Measurements from ENCODE around the gene DESI2.

The DESI2 gene

GRCh38 chr1:244709476-244710368, 56.8 kb downstream of the DESI2 start:
- peak overlapping the region; percentile 29 for H3K9ac ChIP-seq (ENCODE audit: low read length)
- H3F3A ChIP-seq (ENCODE audit: insufficient read depth), result peaks cover 52% of the 10 kb centered on the region
- H4K20me1 ChIP-seq (ENCODE audit: low read depth, low read length), result no peaks in the 10 kb centered on the region
- no peaks in the 10 kb centered on the region for H3K9me3 ChIP-seq (ENCODE audit: insufficient read depth, low read length)
- peak overlapping the region; percentile 83 for H3K27ac ChIP-seq (ENCODE audit: low read depth, low read length)
- H3K4me2 ChIP-seq (ENCODE audit: low read depth, low read length, poor library complexity, severe bottlenecking), result peak overlapping the region; percentile 39
- TF ChIP-seq EZH2phosphoT487 (conservative IDR thresholded peaks at IDR 0.05; ENCODE audit: low read length) (no peak), CTCF (IDR thresholded peaks at IDR 0.05; ENCODE audit: insufficient read depth, low read length, poor library complexity, severe bottlenecking) (no peak)
- no peaks in the 10 kb centered on the region for H3K79me2 ChIP-seq (ENCODE audit: insufficient read depth, low read length)
- H2AFZ ChIP-seq (ENCODE audit: low read depth, low read length, severe bottlenecking), result no peak overlapping the region
- peaks cover 14% of the 10 kb centered on the region; the same call in 1 of the 2 replicates for H3K36me3 ChIP-seq (ENCODE audit: low read length)
- peak overlapping the region; percentile 11 for H3K4me3 ChIP-seq (ENCODE audit: insufficient read depth, low read length, poor library complexity, severe bottlenecking)
- no peaks in the 10 kb centered on the region for H3K27me3 ChIP-seq (ENCODE audit: low read length)
- no peaks in the 10 kb centered on the region for H3K9me2 ChIP-seq (replicated peaks; ENCODE audit: insufficient read depth, low read length)

GRCh38 chr1:244710474-244711062, 57.6 kb downstream of the DESI2 start:
- Histone ChIP-seq H3K27ac (ENCODE audit: low read depth, low read length) (peak overlapping the region; percentile 83), H2AFZ (ENCODE audit: low read depth, low read length, severe bottlenecking) (no peak overlapping the region), H3K36me3 (ENCODE audit: low read length) (peaks cover 12% of the 10 kb centered on the region; the same call in 1 of the 2 replicates), H3K4me3 (ENCODE audit: insufficient read depth, low read length, poor library complexity, severe bottlenecking) (peak overlapping the region; percentile 11), H3K9me3 (ENCODE audit: insufficient read depth, low read length) (no peaks in the 10 kb centered on the region), H4K20me1 (ENCODE audit: low read depth, low read length) (no peaks in the 10 kb centered on the region), H3K4me2 (ENCODE audit: low read depth, low read length, poor library complexity, severe bottlenecking) (peak overlapping the region; percentile 39), H3K27me3 (ENCODE audit: low read length) (no peaks in the 10 kb centered on the region), H3F3A (ENCODE audit: insufficient read depth) (peaks cover 50% of the 10 kb centered on the region), H3K79me2 (ENCODE audit: insufficient read depth, low read length) (no peaks in the 10 kb centered on the region), H3K9me2 (replicated peaks; ENCODE audit: insufficient read depth, low read length) (no peaks in the 10 kb centered on the region), H3K9ac (ENCODE audit: low read length) (peak overlapping the region; percentile 29)
- TF ChIP-seq CTCF (IDR thresholded peaks at IDR 0.05; ENCODE audit: insufficient read depth, low read length, poor library complexity, severe bottlenecking) (no peak), EZH2phosphoT487 (conservative IDR thresholded peaks at IDR 0.05; ENCODE audit: low read length) (no peak)

- Histone ChIP-seq H4K20me1 (ENCODE audit: low read depth, low read length) (no peaks in the 10 kb centered on the region), H2AFZ (ENCODE audit: low read depth, low read length, severe bottlenecking) (no peak overlapping the region), H3K9me3 (ENCODE audit: insufficient read depth, low read length) (no peaks in the 10 kb centered on the region), H3K27ac (ENCODE audit: low read depth, low read length) (0 out of 2 replicates have a peak overlapping the region, but pooled peaks have one; percentile 9), H3K36me3 (ENCODE audit: low read length) (no peaks in the 10 kb centered on the region), H3K9ac (ENCODE audit: low read length) (no peak overlapping the region), H3K27me3 (ENCODE audit: low read length) (no peaks in the 10 kb centered on the region), H3K79me2 (ENCODE audit: insufficient read depth, low read length) (no peaks in the 10 kb centered on the region), H3K9me2 (replicated peaks; ENCODE audit: insufficient read depth, low read length) (no peaks in the 10 kb centered on the region), H3F3A (ENCODE audit: insufficient read depth) (peaks cover 32% of the 10 kb centered on the region), H3K4me3 (ENCODE audit: insufficient read depth, low read length, poor library complexity, severe bottlenecking) (no peak overlapping the region), H3K4me2 (ENCODE audit: low read depth, low read length, poor library complexity, severe bottlenecking) (no peak overlapping the region)
- no peak for TF ChIP-seq EZH2phosphoT487 (conservative IDR thresholded peaks at IDR 0.05; ENCODE audit: low read length)
- no peak for TF ChIP-seq CTCF (IDR thresholded peaks at IDR 0.05; ENCODE audit: insufficient read depth, low read length, poor library complexity, severe bottlenecking)
Observed at GRCh38 chr1:244712669-244713068, 59.7 kb downstream of the DESI2 start.

Measured in SU-DHL-6 (cell line).